IPS-NIHi7 (cell line): ENCODE measurements around the gene USH1G.
"Not testable (repeated sequence)": the region's sequence is repeated elsewhere in the genome, so short reads cannot be mapped to it uniquely, and the experiment has no call there.

Source experiments
- DNase-seq: peaks from one replicate; pipeline ENCODE4 v3.0.0; 2012; ENCODE audit warnings: mixed read lengths; ENCODE audit errors: extremely low spot score

The USH1G gene

DNA sequence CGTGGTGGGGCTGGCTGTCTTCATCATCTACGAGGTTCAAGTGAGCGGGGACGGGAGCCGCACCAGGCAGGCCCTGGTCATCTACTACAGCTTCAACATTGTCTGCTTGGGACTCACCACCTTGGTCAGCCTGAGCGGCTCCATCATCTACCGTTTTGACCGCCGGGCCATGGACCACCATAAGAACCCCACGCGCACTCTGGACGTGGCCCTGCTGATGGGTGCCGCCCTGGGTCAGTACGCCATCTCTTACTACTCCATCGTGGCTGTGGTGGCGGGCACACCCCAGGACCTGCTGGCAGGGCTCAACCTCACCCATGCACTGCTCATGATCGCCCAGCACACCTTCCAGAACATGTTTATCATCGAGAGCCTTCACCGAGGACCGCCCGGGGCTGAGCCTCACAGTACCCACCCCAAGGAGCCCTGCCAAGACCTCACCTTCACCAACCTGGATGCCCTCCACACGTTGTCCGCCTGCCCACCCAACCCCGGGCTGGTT is 7.5 kb upstream of the USH1G start:
- no peak for DNase-seq

DNA sequence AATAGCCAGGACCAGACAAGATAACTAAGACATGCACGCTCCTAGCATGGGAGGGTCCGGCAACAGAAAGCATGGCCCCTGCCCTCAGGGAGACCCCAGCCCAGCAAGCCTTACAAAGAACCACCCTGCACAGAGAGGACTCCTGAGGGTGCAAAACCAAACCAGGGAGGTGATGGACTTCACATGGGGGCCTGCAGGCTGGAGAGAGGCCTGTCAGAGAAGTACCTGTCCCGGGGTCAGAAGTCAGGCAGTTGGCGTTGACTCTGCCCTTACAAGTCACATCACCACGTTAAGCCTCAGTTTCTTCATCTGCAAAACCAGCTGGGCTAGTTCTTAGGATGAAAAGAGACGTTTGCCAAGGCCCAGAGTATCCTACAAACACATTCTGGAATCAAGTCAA is 5.7 kb upstream of the USH1G start:
- DNase-seq: no peak

DNA sequence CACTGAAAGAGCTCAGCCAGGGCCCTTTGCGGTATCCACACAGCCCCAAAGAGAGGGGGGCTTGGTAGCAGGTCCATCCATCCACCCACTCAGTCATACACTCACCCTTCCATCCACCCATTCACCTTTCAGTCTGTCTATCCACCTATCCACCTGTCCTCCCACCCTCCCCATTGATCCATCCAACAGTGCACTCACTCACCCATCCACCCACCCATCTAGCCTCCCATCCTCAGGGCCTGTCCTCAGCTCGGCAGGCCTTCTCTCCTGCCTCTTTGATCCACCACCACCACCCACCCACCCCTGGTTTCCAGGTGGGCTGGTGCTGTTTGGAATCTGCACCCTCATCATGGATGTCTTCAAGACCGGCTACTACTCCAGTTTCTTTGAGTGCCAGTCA is 2.2 kb upstream of the USH1G start:
- DNase-seq: no peak

DNA sequence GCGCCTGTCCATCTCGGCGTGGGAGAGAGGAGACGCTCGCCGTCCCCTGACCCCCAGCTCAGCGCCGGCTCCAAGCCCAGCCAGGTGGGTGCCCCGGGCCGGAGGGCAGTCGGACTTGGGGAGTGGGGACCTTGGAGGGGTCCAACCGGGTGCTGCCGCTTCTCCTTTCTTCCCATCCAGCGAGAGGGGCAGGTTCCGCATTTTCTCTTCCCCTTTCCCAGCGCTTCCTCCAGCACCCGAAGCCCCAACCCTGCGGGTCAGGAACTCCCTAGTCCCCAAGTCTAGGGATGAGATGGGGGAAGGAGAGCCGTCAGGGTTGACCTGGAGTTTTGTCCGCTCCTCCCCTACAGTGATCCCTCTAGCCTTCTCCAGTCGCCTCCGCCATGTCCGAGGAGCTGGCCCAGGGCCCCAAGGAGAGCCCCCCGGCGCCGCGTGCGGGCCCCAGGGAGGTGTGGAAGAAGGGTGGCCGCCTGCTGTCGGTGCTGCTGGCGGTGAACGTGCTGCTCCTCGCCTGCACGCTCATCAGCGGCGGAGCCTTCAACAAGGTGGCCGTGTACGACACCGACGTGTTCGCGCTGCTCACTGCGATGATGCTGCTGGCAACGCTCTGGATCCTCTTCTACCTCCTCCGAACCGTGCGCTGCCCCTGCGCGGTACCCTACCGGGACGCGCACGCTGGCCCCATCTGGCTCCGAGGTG is 1.3 kb upstream of the USH1G start, which contains the start of gene OTOP2:
Gene OTOP2, plus strand, starts transcription at position 24 of the 699 bp plus-strand sequence. Its CDS starts 360 bp downstream, at position 384.
- DNase-seq: no peak

DNA sequence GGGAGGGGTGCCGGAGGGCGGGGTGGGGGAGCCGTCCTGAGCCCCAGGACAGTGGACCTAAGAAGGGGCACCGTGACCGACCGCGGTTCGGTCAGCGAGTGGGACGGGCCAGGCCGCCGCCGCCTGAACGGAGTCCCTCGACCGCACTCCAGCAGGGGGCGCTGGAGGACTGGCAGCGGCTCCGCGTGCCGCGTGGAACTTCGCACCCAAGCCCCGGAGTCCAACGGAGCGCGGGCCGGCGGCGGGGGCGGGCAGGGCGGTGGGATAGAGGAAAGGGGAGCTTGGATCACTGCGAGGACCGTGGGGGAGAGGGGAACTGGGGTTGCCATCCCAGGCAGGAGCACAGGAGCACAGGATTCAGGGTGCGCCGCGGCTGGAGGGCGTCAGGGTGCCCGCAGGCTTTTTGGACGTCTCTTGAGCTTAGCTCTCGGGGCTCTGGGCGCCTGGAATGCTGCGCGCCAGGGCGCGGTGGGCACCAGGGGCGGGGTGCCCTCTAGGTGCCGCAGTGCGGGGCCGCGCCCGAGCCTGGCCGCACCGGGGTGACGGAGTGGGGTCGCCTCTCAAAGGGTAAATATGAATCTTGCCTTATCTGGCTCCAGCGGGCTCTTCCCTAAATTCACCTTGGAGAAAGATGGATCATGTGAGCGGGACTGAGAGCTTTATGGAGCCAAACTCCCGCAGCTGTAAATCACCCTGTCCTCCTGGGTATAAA is 639 bp upstream of the USH1G start:
- peak; percentile 83 for DNase-seq

- no peak for DNase-seq
These were observed 883 bp downstream of the USH1G start for GRCh38 chr17:74922172-74922571.

DNA sequence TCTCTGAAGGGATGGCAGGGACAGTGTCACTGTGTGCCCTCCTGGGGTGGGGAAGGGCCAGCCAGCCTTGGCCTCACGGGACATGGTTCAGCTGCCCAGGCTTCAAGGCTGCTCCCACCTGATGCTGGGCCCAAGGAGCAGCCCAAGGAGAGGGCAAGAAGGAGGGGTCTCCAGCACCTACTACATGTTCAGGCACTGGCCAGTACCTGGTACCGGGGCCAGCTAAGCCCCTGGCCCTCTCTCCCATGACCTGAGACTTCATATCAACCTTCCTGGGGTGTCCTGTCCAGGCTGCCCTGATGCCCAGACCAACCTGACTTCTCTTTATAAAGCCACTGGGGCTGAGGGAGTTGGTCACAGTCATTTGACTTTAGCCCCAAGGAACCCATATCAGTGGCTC is 1.3 kb downstream of the USH1G start:
- DNase-seq: no peak

- no peak for DNase-seq
These were observed 1.9 kb downstream of the USH1G start for GRCh38 chr17:74921026-74921681.

DNA sequence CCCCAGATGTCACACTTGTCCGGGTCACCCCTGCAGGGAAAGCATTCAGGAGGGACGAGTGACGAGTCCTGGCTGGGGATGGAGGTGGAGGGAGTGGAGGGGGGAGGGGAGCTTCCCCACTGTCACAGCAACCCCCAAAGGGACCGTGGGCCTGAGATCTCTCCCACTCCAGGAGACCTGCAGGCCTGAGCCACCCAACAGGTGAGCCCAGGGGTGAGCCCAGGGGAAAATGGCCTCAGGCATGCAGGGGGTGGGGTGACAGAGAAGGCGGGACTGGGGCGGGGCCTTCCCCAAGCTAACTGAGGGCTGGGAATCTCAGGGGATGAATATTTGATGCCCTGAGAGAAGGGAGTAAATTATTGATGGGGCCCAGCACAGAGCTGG is 2.4 kb downstream of the USH1G start:
- peak; percentile 58 for DNase-seq

DNA sequence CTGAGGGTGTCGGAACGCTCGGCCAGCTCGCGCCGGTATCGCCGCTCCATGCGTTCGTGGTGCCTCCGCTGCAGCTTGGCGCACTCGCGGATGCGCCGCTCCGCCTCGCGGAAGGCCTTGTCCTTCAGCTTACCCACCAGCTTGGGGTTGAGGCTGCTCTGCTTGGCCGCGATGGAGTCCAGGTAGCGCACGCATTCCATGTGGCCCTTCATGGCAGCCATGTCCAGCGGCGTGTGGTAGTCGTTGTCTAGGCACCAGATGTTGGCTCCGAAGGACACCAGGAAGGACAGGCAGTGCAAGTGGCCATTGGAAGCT is 2.8 kb downstream of the USH1G start:
- DNase-seq: no peak

GRCh38 chr17:74919440-74920305 is 3.4 kb downstream of the USH1G start:
- DNase-seq: peak; percentile 76

DNA sequence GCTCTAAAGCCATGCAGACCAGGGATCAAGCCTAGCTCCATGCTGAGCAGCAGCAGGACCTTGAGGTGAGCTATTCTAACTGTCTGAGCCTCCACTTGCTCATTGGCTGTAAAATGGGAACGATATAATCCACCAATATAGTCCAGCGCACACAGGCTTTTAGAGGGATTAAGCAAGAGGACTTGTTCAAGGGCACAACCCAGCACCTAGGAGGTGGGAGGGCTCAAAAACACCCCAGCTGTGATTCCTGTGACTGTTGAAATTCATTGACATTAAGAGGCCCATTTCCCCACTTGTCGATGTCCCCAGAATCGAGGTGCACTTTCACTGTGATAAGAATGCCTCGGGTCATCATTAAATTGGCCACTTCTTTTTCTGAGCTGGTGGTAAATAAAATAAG is 4.1 kb downstream of the USH1G start:
- DNase-seq: no peak

DNA sequence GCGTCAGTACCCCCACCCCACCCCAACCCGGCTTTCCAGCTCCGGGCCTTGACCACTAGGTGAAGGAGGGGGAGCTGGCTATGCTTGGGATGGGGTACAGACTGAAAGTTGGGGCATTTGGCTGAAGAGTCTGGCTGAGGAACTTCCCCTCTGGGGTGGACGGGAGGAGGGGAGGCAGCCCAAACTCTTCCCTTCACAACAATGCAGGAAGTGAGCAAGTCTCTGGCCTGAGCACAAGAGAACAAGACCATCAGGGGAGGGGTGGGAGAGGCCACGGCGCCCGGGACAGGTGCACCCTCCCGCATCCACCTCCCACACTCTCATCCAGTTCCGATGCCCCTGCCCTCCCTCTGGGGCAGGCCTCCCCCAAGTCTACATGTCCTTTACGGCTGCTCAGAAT is 5.6 kb downstream of the USH1G start:
- no peak for DNase-seq

- no peak for DNase-seq
These were observed 6.2 kb downstream of the USH1G start for GRCh38 chr17:74916851-74917199.

- no peak for DNase-seq
These were observed 6.8 kb downstream of the USH1G start for GRCh38 chr17:74916136-74916850.

DNA sequence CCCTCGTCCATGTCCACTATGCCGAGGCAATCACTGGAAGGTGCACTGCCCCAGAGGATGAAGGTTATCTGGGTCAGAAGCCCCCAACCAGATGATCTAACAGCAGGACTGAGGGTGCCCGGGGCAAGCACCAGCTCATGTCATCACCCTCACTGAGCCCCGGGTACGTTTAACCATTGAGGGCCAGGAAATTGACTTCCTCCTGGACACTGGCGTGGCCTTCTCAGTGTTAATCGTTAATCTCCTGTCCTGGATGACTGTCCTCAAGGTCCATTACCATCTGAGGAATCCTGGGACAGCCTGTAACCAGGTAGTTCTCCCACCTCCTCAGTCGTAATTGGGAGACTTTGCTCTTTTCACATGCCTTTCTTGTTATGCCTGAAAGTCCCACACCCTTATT is 11.6 kb downstream of the USH1G start:
- DNase-seq: not testable (repeated sequence)

- DNase-seq: not testable (repeated sequence)
These were observed 14.0 kb downstream of the USH1G start for GRCh38 chr17:74909097-74909496.

GRCh38 chr17:74907012-74907411 is 16.0 kb downstream of the USH1G start:
- no peak for DNase-seq

DNA sequence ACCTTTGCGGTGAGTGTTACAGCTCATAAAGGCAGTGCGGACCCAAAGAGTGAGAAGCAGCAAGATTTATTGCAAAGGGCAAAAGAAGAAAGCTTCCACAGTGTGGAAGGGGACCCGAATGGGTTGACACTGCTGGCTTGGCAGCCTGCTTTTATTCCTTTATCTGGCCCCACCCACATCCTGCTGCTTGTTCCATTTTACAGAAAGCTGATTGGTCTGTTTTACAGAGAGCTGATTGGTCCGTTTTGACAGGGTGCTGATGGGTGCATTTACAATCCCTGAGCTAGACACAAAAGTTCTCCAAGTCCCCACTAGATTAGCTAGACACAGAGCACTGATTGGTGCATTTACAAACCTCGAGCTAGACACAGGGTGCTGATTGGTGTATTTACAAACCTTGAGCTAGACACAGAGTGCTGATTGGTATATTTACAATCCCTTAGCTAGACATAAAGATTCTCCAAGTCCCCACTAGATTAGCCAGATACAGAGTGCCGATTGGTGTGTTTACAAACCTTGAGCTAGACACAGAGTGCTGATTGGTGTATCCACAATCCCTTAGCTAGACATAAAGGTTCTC is 16.8 kb downstream of the USH1G start:
- not testable (repeated sequence) for DNase-seq

DNA sequence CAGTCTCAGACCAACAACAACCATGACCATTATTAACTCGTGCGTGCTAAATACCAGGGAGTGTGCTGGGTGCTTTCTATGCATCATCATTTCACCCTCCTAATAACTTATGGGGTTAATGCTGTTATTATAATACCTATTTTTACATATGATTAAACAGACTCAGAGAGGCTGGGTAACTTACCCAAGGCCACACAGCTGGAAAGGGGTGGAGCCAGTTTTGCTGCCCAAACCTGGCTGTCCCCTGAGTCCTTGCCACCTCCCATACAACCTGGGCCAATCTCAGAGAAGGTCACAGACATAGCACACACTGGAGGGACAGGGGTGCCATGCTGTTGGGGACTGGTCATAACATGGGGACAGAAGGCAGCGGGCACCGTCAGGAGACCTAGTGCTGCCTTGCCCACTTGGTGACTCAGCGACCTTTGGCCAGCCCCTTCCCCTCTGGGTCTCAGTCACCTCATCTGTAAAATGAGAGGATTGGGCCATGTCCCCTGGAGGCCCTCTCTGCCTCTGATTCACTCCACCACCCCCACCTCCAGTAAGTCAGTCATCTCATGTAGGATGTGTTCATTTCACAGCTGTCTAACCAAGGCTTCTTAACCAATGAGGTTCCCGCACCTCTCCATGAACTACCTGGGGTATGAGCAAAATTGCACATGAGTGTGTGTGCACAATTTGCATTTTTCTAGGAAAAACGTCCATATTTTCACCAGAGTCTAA is 18.2 kb downstream of the USH1G start:
- no peak for DNase-seq
